Measurements from ENCODE around the gene TRMT2B.

DNA sequence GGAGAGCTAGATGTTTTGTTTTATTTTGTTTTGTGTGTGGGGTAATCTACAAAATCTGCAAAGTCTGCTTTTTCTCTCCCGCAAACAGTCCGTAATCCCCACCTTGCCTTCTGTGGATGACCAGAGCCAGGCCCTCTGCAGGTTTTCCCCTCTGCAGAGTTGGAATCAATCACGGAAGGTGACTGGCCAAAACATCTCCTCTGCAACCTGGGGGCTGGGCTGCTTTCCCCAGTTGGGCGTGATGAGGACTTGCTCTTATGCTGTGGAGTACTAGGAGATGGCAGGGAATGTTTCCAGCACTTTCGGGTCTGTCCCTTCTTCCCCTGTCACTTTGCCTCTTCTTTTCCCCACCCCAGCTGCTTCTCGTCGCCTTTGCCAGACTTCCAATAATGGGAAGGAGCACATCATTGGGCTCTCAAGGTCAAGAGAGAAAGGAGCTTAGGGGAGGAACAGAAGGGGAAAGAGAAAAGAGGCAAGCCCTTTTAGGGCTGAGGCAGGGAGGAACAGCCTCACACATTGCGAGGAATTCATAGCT lies 27.9 kb upstream of the TRMT2B start:
- TF ChIP-seq, protein P1, sequence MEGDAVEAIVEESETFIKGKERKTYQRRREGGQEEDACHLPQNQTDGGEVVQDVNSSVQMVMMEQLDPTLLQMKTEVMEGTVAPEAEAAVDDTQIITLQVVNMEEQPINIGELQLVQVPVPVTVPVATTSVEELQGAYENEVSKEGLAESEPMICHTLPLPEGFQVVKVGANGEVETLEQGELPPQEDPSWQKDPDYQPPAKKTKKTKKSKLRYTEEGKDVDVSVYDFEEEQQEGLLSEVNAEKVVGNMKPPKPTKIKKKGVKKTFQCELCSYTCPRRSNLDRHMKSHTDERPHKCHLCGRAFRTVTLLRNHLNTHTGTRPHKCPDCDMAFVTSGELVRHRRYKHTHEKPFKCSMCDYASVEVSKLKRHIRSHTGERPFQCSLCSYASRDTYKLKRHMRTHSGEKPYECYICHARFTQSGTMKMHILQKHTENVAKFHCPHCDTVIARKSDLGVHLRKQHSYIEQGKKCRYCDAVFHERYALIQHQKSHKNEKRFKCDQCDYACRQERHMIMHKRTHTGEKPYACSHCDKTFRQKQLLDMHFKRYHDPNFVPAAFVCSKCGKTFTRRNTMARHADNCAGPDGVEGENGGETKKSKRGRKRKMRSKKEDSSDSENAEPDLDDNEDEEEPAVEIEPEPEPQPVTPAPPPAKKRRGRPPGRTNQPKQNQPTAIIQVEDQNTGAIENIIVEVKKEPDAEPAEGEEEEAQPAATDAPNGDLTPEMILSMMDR (IDR thresholded peaks at IDR 0.05) = no peak
- TF ChIP-seq POLR2A (IDR thresholded peaks at IDR 0.05) (no peak), EP300 (IDR thresholded peaks at IDR 0.05) (no peak), POLR2AphosphoS5 (IDR thresholded peaks at IDR 0.05) (no peak)
